GM12864 (cell line): ENCODE measurements around the gene OR56A5.

Experiments
- DNase-seq: peaks from one replicate; pipeline ENCODE4 v3.0.0-alpha.2; 2011; ENCODE audit warnings: low read depth
- H3K4me3 ChIP-seq: 2 replicates; pipeline ENCODE4 v1.5.1; 2011; ENCODE audit warnings: mild to moderate bottlenecking, low read depth, low read length, control low read depth
- CTCF ChIP-seq: IDR thresholded peaks from 2 replicates; pipeline ENCODE4 v1.5.1; 2011; ENCODE audit warnings: low read depth, mild to moderate bottlenecking, moderate library complexity, low read length, control low read depth, inconsistent platforms; ENCODE audit errors: missing control alignments

Gene OR56A5

GRCh38 chr11:5938603-5938965 is 29.7 kb downstream of the OR56A5 start:
- H3K4me3 ChIP-seq = no peak overlapping the region
- DNase-seq = no peak
- TF ChIP-seq CTCF = no peak

- H3K4me3 ChIP-seq = no peak overlapping the region
- TF ChIP-seq CTCF = no peak
- DNase-seq = no peak
These were observed 30.3 kb downstream of the OR56A5 start for GRCh38 chr11:5937868-5938602.

GRCh38 chr11:5933116-5933515 is 35.2 kb downstream of the OR56A5 start:
- no peak for DNase-seq

GRCh38 chr11:5932671-5933070 is 35.6 kb downstream of the OR56A5 start:
- TF ChIP-seq CTCF = no peak
- no peak for DNase-seq
- no peak overlapping the region for H3K4me3 ChIP-seq

More at GRCh38 chr11:5933116-5933515, 35.2 kb downstream of the OR56A5 start:
- no peak for TF ChIP-seq CTCF
- H3K4me3 ChIP-seq = no peak overlapping the region

- TF ChIP-seq CTCF = no peak
- no peak overlapping the region for H3K4me3 ChIP-seq
- no peak for DNase-seq
These were observed 37.2 kb downstream of the OR56A5 start for GRCh38 chr11:5931061-5931460.

- no peak for TF ChIP-seq CTCF
- no peak for DNase-seq
- no peak overlapping the region for H3K4me3 ChIP-seq
These were observed 37.7 kb downstream of the OR56A5 start for GRCh38 chr11:5930614-5931013.
